DMS53 (cell line): Measurements from ENCODE around the gene TGFB1.
"Not testable (repeated sequence)": the region's sequence is repeated elsewhere in the genome, so short reads cannot be mapped to it uniquely, and the experiment has no call there.

ENCODE experiments used
- DNase-seq: peaks from one replicate; lab custom pipeline; 2025; lab: John Stamatoyannopoulos, UW

TGFB1 gene

GRCh38 chr19:41353466-41354342 lies at the start of gene TGFB1:
Gene TGFB1, minus strand, starts transcription at chr19:41353922. Its CDS starts 878 bp downstream, at chr19:41353044.
- DNase-seq = peak; percentile 91

GRCh38 chr19:41402010-41402409 lies 48.3 kb upstream of the TGFB1 start:
- no peak for DNase-seq

DNA sequence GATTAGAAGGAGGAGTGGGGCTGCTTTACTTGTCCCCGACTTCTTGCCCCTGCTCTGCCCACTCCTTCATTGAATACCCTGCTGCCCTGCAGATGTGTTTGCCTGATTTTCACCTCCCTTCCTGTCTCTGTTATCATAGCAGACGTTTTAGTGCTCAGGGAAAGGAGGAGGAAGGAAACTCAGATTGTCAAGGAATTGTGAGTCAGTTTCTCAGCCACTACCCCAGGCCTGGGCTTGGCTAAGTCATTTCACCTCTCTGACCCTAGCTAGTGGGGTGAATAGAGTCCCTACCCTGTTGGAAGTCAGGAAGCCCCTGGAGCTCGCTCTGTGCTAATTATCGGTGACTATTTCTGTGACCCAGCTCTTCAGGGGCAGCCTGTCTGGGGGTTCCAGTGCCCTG lies 47.8 kb upstream of the TGFB1 start:
- no peak for DNase-seq

DNA sequence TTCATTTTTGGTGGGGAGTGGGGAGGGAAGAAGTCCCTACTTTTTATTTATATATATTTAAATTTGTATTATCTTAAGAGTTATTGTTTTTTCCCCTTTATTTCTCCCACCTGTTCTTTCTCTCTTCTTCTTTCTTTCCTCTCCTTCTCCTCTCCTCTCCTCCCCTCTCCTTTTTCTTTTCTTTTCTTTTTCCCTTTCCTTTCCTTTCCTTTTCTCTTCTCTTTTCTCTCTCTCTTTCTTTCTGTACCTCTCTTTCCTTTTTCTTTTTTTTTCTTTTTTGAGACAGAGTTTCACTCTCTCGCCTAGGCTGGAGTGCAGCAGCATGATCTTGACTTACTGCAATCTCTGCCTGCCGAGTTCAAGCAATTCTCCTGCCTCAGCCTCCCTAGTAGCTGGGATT lies 45.8 kb upstream of the TGFB1 start:
- no peak for DNase-seq

GRCh38 chr19:41399091-41399490 lies 45.4 kb upstream of the TGFB1 start:
- DNase-seq = no peak

DNA sequence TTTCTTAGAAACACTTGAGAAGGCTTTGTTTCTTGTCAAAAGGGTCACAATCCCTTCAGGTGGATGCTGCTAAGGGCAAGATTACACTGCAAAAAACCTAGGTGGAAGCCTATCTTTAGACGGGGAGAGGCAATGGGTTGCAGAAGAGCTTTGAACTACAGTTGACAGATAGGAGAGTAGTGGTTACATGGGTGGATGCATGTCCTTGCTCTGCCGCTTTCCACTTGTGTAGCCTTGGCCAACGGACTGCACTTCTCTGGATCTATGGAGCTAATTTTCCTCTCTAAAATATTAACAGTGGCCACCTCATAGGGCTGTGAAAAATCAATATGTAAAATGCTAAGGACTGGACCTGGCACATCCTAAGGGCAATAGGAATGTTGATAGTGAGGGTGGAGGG lies 44.9 kb upstream of the TGFB1 start:
- peak; percentile 44 for DNase-seq

DNA sequence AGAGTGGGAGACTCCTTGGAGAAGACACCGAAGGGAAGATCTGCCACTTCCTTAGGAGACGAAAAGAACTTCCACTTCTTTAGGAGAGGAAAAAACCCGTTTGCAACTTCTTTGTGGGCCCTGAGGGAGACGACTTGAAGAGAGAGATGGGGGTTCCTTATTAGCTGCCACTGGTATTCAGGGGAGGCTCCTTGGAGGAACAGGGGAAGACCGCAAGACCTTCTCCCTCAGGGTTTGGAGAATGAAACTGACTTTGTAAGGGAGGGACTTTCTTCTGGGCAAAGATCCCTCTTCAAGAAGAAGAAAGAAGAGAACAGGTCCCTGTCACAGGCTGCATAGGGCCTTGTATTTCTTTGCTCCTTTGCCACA lies 44.3 kb upstream of the TGFB1 start:
- DNase-seq = no peak

DNA sequence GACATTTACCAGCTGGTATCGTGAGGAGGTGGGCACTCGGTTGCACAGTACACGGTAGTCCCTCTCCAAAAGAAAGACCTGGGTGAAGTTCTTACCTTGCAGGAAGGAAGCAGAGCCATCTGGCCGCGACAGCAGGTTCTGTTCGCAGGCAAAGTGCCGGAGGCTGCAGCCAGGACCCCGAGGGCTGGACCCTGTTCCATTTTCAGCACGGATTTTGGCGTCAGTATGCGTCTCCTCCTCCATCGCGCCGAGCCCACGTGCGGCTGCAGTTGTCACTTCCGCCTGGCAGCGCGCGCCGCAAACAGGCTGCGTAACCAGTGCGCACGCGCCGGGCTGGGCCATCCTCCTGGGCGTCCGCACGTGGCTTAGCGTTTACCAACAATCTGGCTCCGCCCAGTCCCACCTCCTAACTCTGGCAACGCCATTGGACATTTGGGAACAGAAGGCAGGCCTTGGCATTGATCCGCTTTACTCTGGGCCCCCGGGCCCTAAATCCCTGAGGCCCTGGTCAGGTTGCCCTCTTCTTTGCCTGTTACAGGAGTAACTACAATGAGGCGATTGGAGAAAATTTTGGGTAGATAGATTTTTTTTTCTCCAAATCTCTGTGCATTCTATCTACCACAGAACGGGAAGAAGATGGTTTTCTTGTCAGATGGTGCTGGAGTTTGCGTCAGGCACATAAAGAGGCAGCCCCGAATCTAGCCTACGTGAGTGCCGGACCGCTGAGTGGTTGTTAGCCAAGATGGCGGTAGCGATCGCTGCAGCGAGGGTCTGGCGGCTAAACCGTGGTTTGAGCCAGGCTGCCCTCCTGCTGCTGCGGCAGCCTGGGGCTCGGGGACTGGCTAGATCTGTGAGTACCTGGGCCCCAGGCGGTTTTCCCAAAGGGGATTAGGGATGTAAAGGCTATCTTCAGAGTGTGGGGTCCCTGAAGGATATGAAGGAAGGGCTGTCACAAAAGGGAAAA lies 43.6 kb upstream of the TGFB1 start, which contains the start of the genes BCKDHA and EXOSC5:
Gene BCKDHA, plus strand, starts transcription at position 733 of the 964 bp plus-strand sequence. Its CDS starts 10 bp downstream, at position 743.
Gene EXOSC5, minus strand, starts transcription at position 274 of the 964 bp plus-strand sequence. Its CDS starts 31 bp downstream, at position 243.
- peak; percentile 100 for DNase-seq

DNA sequence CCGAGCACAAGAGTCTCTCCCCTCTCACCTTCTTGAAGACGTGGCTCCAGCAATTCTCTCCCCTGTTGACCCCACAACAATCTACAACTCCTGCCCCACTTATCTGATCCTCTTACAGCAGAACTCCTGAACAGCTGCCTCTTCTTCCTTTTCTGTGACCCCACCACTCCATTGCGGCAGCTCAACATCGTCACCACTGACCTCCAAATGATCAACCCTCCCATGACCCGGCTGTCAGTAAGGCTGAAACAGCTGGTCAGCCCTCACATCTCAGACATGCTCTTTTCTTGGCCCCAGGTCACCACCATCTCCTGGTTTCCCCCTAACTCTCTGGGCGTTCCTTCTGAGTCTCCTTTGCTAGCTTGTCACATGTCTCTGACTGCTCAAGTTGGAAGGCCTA lies 41.6 kb upstream of the TGFB1 start:
- no peak for DNase-seq

- no peak for DNase-seq
Observed at GRCh38 chr19:41392775-41393174, 39.1 kb upstream of the TGFB1 start.

- no peak for DNase-seq
Observed at GRCh38 chr19:41391618-41392017, 37.9 kb upstream of the TGFB1 start.

DNA sequence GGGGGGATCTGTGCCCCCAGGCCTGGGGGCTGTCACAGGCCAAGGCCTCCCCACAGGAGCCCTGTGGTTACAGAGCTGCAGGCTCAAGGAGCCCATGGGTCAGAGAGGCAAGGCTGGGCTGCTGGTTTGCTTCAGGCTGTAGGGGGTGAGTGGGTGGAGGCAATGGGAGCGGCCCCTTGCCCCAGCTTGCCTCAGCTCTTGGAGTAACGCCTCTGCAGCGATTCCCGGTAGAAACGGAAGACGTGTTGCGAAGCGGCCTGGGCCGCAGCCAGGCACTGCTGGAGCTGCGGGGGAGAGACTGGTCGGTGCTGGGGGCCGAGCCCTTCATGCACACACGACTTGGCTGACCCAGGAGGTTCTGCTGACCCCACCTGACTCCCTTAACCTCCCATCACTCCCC lies 32.7 kb upstream of the TGFB1 start:
- DNase-seq = no peak

DNA sequence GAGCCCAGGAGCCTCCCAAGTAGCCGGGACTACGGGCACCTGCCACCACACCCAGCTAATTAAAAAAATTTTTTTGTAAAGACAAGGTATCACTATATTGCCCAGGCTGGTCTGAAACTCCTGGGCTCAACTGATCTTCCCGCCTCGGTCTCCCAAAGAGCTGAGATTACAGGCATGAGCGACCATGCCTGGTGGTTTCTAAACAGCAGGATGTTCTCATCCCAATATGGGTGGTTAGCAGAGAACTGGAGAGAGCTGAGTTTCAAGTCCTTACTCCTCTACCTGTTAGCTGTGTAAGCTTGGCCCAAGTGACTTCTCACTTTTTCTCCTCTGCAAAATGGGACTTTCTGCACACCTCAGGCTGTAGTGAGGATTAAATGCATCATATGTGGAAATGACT lies 30.6 kb upstream of the TGFB1 start:
- DNase-seq = no peak

DNA sequence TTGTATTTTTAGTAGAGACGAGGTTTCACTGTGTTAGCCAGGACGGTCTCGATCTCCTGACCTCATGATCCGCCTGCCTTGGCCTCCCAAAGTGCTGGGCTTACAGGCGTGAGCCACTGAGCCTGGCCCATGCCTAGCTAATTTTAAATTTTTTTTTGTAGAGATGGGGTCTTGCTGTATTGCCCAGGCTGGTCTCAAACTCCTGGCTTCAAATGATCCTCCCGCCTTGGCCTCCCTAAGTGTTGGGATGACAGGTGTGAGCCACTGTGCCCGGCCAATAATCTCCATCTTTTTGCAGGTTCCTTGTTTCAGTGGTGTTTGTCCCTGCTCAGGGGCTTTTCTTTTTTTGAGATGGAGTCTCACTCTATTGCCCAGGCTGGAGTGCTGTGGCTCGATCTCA lies 27.8 kb upstream of the TGFB1 start:
- DNase-seq = not testable (repeated sequence)

DNA sequence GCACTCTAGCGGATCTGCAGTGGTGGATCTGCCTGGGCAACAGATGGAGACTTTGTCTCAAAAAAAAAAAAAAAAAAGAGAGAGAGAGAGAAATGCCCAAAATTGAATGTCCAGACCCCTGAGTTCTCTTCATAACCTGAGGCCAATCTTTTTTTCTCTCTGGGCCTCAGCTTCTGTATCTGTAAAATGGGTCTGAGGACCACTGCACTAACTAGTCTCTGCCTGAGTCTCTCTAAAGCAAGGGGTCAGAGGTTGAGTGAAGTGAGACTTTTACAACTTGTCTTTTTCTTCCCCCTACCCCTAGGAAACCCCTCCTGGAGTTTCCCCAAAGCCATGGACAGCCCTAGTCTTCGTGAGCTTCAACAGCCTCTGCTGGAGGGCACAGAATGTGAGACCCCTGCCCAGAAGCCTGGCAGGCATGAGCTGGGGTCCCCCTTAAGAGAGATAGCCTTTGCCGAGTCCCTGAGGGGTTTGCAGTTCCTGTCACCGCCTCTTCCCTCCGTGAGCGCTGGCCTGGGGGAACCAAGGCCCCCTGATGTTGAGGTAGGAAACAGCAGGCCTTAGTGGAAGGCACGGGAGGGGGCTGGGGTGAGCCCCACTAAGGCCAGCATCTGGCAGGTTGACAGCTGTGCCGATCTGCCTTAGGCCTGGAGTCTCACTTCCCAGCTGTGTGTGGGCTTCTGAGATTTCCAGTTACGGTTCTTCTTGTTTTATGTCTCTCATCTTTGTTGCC lies 24.4 kb upstream of the TGFB1 start:
- no peak for DNase-seq

GRCh38 chr19:41376998-41377365 lies 23.3 kb upstream of the TGFB1 start:
- peak; percentile 43 for DNase-seq

- peak; percentile 80 for DNase-seq
Observed at GRCh38 chr19:41376241-41376997, 22.7 kb upstream of the TGFB1 start, which contains the start of gene TMEM91. Gene TMEM91, plus strand, starts transcription at chr19:41376533. Its CDS starts 1,777 bp downstream, at chr19:41378310.

DNA sequence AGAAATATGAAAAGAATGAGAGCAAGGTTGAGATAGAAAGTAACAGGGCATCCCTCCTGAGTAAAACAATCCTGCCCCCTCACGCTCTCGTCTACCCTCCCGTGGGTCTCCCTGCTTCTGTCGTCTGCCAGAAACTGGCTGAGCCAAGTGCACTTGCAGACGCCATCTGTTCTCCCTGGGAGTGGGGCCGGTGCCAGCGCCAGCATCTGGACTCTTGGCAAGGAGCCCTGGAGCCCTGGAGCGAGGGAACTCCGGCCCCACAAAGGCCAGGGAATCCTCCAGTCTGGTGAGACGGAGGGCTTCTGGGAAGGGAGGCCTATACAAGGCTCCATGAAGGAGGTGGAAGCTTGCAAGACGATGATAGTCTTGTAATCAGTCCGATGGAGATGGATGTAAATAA lies 20.3 kb upstream of the TGFB1 start:
- peak; percentile 93 for DNase-seq

DNA sequence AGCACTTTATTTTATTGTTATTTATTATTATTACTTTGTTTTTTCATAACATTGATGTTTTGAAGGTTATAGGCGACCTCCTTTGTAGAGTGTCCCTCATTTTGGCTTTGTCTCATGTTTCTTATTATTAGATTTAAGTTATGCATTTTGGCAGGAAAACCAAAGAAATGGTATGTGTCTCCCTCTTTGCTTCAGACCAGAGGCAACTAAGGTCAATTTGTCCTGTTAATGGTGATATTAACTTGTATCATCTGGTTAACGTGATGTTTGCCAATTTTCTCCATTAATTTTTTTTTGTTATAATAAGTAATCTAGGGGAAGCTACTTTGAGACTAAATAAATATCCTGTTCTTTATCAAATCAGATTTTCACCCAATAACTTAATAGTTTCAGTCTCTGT lies 18.8 kb upstream of the TGFB1 start:
- no peak for DNase-seq

DNA sequence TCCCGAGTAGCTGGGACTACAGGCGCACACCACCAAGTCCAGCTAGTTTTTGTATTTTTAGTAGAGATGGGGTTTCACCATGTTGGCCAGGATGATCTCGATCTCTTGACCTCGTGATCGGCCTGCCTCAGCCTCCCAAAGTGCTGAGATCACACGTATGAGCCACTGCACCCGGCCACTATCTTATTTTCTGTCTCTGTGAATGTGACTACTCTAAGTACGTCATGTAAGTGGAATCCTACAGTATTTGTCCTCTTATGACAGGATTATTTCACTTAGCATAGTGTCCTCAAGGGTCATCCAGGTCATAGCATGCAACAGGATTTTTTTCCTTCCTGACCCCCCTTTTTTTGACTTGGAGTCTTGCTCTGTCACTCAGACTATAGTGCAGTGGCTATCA lies 17.8 kb upstream of the TGFB1 start:
- DNase-seq = no peak

DNA sequence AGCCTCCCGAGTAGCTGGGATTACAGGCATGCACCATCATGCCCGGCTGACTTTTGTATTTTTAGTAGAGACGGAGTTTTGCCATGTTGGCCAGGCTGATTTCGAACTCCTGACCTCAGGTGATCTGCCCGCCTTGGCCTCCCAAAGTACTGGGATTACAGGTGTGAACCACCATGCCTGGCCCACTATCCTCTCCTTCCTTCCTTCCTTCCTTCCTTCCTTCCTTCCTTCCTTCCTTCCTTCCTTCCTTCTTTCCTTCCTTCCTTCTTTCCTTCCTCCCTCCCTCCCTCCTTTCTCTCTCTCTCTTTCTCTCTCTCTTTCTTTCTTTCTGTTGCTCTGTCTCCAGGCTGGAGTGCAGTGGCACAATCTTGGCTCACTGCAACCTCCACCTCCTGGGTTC lies 17.4 kb upstream of the TGFB1 start:
- DNase-seq = not testable (repeated sequence)
